Renal pelvis (tissue), 4 donors: ENCODE measurements around the gene PLD1. TPM values are rescaled to one million over a fixed set of nuclear protein-coding genes. Genes with fewer than 3 reads are reported as not detected.
"Not testable (repeated sequence)": the region's sequence is repeated elsewhere in the genome, so short reads cannot be mapped to it uniquely, and the experiment has no call there.

Source experiments
- DNase-seq: peaks from one replicate; pipeline ENCODE4 v3.0.0-alpha.2; 2013
- polyA plus RNA-seq, 3 donors: library from polyadenylated mRNA; unstranded; fragments of 120-200 nt; gene quantifications; one replicate each; pipeline ENCODE4 v1.2.1, GENCODE V29; 2013; ENCODE audit not compliant: insufficient read length in 3 of 3

The PLD1 gene
- polyA plus RNA-seq, 3 donors, result 10.5 to 15.0 (median 11.0) TPM

DNA sequence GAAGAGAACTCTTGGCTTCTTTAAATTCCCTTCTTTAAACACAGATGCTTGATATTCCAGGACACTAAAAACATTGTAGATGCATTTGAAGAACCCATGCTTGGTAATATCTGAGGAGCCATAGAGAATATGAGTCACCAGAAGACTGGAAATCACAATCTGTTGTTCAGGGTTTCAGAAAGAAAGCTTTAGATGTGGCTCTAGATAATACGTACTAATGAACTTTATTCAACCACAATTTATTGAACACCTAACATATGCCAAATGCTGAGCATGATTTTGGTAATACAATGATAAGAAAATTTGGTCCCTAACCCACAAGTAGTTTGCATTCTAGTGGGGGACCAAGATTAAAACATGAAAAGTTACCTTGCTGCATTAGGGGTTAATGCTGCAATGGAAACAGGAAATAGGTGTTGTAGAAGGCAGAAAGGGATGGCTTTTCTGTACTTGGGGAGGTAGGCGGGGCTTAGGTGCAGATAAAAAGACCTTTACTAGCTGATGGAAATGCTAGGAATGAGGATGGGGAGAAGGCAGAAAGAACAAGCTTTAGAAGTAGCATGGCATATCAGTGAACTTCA, 11.6 kb upstream of the PLD1 start:
- DNase-seq, result no peak

DNA sequence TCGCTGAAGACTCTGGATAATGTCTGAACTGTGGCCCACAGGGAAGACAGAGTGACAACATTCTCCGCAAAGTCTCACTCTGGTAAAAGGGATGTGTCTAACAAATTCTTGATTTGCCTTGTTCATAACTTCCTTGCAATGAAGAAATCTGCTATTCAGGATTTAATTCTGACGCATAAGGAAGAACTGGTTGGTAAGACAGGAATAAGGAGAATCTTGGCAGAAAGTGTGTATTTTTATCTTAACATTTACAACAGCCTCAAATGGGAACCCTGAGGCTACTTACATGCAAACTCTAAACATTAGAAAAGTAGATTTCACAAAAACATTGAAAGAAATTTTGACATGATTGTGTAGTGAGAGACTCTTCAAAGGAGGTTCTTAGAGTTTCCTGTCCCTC, 10.8 kb upstream of the PLD1 start:
- DNase-seq, result no peak

DNA sequence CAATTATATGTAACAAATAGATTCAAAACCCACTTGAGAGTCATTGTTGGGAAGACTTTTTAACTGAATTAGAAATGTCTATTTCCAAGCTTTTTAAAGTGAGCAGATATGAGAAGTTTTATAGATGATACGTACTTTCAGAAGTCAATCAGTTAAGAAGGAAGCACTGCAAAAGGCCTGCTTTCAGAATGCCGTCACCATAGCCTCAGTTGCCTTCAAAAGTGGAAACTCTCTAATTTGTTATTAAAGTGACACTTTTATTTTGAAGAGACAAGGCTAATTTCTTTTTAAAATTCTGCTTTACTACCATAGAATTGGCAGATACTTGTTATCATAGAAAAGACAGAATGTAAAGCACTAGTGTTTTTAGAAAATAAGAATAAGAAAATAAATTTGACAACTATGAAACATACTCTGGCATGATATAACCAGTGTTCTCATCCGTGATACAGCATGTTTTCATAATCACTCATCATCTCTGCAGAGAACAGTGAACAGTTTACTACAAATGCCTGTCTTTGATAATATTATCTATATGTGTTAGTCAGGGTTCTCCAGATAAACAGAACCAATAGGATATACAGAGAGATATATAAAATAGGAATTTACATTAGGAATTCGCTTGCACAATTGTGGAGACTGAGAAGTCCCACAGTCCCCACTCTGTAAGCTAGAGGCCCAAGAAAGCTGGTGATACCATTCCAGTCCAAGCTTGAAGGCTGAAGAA, 7.0 kb upstream of the PLD1 start:
- no peak for DNase-seq

DNA sequence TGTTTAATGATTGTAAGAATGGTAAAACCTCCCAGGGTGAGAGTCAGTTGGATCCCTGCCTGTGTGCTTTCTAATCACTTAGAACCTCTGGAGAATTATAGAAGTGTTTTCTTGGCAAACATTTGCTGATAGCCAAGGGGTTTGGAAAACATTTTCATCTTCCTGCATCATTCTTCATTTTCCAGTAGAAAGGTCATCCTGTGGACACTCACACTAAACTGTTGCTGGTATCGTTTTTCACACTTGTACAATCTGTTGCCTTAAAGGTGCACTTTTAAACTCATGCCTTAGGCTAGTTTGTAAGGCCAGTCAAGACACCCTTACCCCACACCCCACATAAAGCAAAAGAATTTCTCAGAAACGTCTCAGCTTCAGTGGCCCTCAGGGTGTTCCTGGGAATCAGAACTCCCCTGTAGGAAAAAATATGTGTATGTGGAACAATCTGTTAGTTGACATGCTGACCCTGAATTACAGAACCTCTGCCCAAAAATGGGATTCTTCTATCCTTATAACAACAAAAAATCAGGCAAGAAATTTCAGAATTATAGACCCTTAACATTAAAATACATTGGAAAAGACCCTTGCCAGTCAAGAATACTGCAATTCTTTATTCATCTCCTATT, 5.8 kb upstream of the PLD1 start:
- DNase-seq, result no peak

DNA sequence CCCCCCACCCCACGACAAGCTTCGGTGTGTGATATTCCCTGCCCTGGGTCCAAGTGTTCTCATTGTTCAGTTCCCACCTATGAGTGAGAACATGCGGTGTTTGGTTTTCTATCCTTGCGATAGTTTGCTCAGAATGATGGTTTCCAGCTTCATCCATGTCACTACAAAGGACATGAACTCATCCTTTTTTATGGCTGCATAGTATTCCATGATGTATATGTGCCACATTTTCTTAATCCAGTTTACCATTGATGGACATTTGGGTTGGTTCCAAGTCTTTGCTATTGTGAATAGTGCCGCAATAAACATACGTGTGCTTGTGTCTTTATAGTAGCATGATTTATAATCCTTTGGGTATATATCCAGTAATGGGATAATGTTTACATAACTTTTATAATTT, 4.4 kb upstream of the PLD1 start:
- DNase-seq, result not testable (repeated sequence)

DNA sequence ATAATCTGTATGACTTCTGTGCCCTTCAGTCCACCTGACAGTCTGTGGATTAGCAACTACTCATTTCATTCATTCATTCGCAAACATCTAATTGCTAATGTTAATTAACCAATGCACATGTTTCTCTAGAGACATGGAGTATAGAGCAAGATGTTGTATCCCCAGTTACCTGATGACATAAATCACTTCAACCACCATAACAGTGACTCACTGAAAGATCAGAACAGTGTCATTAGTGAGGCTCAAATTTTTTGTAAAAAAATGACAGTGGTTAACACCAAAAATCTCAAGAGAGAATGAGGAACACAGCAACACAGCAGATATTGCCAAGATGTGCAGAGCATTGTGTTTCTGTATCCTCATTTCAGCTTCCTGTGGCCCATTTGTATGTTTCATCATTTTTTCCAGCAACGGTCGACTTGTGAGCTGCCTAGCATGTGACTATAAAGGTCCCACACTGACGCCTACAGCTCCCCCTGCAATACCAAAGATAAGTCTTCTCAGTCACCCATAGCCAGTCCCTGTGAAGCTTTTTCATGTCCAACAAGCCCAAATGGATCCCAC, 3.7 kb upstream of the PLD1 start:
- DNase-seq, result no peak

DNA sequence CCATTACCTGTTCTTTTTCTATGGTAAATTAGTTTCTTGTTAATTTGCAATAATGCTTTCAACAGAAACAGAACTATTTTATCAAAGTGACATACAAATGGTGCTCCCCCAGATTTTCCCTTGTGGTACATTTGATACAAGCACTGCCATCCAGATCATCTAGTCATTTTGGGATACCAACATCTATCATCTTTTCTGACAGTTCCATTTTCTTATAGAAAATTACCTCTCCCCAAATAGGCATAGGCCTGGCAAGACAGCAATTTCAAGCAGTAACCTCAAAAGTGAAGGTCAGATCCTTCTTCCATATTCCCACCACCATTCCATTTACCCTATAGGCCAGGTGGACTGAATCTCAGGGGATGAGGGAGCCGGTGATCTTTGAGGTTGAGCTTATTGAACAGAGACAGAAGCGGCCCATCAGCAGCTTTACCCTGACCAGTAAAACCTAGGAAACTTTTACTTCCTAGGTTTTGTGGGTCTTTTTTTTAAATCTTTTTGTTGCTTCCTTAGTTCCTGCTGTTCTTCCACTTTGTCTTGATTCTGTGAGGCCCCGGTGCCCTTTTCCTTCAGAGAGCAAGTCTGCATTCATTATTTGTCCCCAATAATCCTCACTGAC, 3.1 kb upstream of the PLD1 start:
- DNase-seq, result no peak

DNA sequence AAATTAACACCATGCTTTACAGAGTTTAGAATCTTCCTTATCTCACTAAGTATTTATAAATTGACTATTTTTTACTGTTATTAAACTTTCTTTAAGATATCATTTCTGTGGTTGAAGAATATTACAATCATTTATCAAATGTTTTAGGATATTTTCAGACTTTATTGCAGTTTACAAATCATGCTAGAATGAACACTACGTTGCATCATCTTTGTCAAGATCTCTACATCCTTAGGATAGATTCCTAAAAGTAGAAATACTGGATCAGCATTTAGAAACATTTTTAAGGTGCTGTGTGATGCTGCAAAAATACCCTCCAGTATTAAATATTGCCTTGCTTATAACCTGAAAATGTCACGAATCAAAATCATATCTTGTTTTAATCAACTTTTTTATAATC, 2.5 kb upstream of the PLD1 start:
- DNase-seq, result no peak

DNA sequence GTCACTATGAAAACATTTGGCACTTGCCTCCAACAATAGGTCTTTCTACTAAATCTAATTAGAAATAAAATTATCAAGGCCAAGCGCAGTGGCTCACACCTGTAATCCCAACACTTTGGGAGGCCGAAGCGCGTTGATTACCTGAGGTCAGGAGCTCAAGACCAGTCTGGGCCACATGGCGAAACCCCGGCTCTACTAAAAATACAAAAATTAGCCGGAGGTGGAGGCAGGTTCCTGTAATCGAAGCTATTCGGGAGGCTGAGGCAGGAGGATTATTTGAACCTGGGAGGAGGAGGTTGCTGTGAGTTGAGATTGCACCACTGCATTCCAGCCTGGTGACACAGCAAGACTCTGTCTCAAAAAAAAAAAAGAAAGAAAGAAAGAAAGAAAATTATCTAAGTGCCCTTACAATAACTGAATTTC, 1.6 kb upstream of the PLD1 start:
- DNase-seq, result no peak

DNA sequence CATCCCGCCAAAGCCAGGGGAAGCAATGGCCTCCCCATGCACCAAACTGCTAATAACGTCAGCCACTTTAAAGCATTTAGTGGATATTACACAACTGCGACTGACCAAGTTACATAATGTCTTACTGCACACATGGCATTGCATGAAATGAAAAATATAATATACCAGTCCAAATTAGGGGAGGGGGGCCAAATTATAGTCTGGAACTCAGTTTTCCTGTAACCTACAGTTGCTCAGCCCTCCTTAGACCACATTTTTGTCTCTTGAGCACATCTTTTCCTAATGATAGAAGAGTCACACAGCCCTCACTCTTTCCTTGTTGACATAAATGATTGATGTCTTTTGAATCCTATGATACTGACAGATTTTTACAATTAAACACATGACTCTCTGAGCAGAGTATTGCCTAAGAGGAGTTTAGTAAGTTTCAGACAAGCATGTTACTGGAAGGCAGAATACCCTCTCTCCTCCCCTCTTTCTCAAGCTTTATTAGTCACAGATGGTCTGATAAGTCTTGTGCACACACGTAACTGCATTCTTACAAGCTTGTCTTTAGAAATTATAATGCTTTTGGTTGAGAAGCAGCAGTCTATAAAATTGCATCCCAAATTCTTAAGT, 1.1 kb upstream of the PLD1 start:
- no peak for DNase-seq

DNA sequence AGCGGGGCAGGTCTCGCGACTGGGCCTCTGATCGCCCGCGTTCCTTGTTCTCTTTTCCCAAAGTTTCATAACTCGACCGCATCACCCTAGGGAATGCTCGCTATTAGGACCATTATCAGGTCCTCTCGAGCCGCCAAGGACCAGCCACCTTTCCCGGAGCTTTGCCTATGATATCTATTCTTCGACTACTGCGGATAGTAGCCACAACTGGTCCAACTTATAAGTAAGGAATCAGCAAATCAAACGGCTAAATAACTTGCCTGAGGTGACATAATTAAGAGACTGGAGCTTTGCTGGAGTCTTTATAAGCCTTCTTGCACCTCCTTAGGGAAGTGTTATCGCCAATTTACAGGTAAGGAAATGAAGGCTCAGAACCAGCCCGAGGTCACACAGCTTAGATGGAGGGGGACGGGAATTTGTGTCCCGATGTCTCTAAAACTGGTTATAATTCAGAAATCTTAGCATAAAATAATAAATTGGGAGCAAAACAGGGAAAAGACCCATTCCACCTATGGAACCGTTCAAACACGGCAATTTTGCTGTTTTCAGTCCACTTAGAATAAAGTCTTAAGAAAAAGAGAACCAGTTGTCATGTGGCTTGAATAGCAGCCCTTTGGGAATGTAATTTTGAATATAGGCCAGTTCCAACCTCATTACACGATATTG, 479 bp upstream of the PLD1 start:
- no peak for DNase-seq

DNA sequence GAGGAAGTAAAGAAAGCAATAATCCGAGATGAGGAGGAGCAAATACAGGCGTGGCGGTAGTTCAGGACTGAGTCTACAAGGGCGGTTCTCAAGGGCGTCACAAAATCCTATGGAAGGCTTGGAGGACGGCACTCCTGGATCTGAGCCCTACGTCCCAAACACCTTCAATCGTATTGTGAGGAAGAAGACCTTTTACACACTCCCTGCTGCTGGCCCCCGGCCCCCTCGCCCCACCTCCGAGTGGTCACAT, 747 bp downstream of the PLD1 start:
- no peak for DNase-seq

DNA sequence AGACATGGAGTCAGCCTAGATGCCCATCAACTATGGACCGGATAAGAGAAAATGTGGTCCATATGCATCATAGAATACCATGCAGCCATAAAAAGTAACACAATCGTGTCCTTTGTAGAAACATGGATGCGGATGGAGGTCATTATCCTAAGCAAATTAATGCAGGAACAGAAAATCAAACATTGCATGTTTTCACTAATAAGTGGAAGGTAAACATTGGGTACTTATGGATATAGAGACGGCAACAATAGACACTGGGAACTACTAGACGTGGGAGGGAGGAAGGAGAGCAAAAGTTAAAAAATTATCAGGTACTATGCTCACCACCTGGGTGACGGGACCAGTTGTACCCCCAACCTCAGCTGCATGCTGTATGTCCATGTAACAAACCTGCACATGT, 2.5 kb downstream of the PLD1 start:
- DNase-seq, result no peak

DNA sequence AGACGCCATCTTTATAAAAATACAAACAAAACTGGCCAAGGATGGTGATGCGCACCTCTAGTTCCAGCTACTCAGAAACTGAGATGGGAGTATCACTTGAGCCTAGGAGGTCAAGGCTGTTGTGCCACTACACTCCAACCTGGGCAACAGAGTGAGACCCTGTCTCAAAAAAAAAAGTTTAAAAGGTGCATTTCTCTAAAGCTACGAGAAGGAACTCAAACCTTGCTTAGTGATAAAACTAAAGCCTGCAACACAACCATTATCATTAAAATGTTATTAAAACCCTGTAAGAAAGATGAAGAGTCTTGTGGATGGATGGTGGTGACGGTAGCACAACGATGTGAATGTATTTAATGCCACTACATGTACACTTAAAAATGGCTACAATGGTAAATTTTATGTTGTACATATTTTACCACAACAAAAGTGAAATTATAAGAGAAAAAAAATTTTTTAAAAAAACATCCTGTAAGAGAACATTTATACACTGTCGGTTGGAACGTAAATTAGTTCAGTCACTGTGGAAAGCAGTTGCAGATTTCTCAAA, 3.1 kb downstream of the PLD1 start:
- no peak for DNase-seq

DNA sequence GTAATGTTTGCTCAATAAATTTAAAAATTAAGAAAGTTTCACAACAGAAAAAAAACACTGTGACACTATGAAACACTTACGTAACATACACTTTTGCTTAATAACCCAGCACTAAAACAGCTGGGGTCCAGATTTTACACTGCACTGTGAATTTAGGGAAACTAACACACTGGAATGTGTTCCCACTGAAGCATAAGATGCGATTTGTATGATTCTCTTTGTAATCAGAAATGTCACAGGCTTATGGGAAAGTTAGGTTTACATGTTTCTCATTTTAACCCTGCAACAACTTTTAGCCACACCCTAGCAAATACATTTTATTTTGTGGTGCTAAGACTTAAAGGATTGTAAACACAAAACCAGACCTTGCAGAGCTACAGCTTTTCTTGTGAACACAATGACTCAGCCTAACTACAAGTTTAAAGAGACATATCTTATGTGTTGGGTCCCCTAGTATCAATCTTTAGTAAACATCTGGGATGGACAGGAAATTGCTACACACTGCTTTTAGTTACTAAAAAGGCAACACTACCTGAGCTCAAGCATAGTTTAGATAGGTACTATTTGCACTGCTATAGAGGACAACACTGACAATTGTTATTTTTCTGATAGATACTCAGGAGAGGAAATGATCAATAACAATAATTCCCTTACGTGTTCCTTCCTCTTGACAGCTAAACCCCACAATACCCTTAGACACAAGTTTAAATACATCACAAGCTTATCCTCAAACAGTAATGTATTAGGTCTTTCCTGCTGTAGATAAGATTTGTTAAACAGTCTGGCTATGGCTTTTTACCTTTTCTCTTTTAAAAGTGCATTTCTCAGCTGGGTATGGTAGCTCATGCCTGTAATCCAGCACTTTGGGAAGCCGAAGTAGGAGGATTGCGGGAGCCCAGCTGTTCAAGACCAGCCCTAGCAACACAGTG, 3.8 kb downstream of the PLD1 start:
- no peak for DNase-seq

DNA sequence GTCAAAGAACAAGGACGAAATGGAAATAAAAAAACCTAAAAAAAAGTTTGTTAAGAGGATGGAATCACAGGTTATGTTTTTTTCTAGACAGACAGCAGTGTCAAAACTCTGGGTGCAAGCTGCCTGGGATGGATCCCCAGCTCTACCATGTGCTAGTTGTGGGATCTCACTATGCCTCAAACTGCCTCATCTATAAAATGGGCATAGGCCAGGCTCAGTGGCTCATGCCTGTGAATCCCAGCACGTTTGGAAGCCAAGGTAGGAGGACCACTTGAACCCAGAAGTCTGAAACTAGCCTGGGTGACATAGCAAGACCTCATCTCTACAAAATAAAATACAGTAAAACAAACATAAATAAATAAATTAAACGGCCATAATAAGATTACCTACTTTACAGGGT, 4.6 kb downstream of the PLD1 start:
- no peak for DNase-seq

DNA sequence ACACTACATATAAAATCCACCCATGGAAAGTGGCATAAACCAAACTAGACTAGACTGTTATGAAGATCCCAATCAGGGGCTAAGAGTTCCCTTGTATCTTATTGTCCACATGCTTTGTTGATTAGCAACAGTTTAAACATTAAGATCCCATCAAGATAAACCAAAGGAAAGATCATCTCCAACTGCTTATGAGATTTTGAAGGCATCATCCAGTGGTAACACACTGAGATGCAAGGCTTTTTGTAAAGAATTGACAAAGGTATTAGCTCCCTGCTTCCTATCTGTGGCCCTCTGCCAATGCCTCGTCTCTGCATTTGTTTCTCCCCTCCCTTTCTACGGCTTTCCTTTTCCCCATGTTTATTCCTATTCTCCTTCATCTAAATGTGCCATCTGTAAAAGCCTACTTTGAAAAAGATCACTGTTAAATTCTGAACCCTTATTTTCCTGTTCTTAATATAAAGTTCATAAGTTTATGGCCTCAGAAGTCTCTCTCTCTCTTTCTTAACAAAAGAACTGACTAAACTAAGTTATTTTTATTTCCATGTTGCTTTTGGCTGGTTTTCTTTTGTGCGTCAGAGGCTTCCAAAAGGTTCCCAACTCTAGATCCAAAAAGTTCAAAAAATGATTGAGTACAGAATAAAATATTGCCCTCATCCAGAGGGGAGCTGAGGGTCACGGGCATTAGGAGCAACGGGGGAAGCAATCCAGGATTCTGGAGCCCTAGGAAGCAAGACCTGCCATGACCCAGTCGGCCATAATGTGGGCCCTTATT, 5.5 kb downstream of the PLD1 start:
- peak; percentile 48 for DNase-seq

DNA sequence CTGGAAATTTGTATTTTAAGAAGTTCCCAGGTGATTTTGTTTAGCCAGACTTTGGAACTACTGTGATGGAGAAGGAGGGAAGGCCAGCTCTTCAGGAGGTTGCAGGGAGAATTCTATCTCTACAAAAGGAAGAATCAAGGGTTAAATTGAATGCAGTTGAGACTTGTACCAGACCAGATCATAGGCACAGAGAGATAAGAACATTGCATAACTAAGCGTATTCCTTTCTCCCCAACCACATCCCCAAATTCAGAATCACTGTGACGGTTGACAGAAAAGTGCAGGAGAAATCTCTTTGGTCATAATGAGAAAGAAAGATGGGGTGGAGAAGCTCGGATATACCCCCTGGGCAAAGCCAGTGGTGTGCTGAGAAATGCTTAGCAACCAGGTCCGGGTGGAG, 7.2 kb downstream of the PLD1 start:
- no peak for DNase-seq

DNA sequence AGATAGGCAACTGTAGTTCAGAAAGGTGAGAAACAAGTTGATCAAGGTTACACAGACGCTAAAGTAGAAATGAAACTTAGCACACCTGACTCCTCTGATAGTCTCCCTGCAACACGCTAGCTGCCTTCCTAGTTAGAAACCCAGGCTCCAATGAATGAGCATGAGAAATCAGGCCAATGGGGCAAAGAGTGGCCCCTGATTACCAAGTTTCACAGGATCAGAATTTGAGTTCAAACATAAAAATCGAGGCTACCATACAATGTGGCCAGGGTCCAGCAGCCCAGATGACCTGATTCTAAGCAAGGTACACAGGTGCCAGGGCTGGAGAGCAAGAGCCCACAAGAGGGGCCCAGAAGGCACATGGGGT, 7.7 kb downstream of the PLD1 start:
- DNase-seq, result no peak
